Activated CD4-positive, alpha-beta T cell treated with anti-CD3 and anti-CD28 coated beads, Interleukin-2, amount 10 ng/mL, durations not matched to agents 7 days and 5 days (primary cell): ENCODE results near the gene CRACR2A. TPM values are rescaled to one million over a fixed set of nuclear protein-coding genes. Genes with fewer than 3 reads are reported as not detected.
A peak's percentile ranks its signal among the peaks of the same experiment; 100 is the strongest.

Experiments
- CTCF ChIA-PET: fragments of 350-600 bp; sonication (Branson Sonifier 250); formaldehyde crosslinking; loops from one replicate; lab custom pipeline; 2021; ENCODE audit warnings: antibody characterized with exemption; lab: Charles Lee
- POLR2A ChIA-PET: fragments of 350-600 bp; sonication (Branson Sonifier 250); formaldehyde crosslinking; loops from one replicate; lab custom pipeline; 2021; ENCODE audit warnings: antibody characterized with exemption; lab: Charles Lee
- DNase-seq: peaks from one replicate; pipeline ENCODE4 v3.0.0-alpha.2; 2020
- H3K27ac Mint-ChIP-seq: one replicate; pipeline ENCODE4 v1.8.0; 2021; ENCODE audit warnings: mild to moderate bottlenecking, moderate library complexity, mixed read lengths
- H3K27me3 Mint-ChIP-seq: one replicate; pipeline ENCODE4 v1.8.0; 2021; ENCODE audit warnings: mixed read lengths
- H3K36me3 Mint-ChIP-seq: one replicate; pipeline ENCODE4 v1.8.0; 2021; ENCODE audit warnings: low read depth, mixed read lengths
- H3K4me1 Mint-ChIP-seq: one replicate; pipeline ENCODE4 v1.8.0; 2021; ENCODE audit warnings: mixed read lengths
- H3K4me3 Mint-ChIP-seq: one replicate; pipeline ENCODE4 v1.8.0; 2021; ENCODE audit warnings: mild to moderate bottlenecking, moderate library complexity, mixed read lengths
- H3K9me3 Mint-ChIP-seq: one replicate; pipeline ENCODE4 v1.8.0; 2021; ENCODE audit warnings: mixed read lengths
- total RNA-seq, 2 experiments: library from RNA; stranded (reverse); gene quantifications; one replicate each; pipeline ENCODE4 v1.2.3, GENCODE V29; 2021

Gene CRACR2A
- total RNA-seq, 2 experiments from 2014 or later: 33.3 to 39.5 TPM

- POLR2A ChIA-PET: no interaction called here
- Mint-ChIP-seq H3K4me3 (no peak overlapping the region), H3K27me3 (no peaks in the 10 kb centered on the region), H3K9me3 (no peaks in the 10 kb centered on the region), H3K4me1 (peaks cover 17% of the 10 kb centered on the region), H3K36me3 (peaks cover 31% of the 10 kb centered on the region), H3K27ac (no peak overlapping the region)
- DNase-seq: no peak
- CTCF ChIA-PET: no interaction called here
These were observed 123.7 kb downstream of the CRACR2A start for GRCh38 chr12:3629057-3629830.

GRCh38 chr12:3628629-3629028 is 124.3 kb downstream of the CRACR2A start:
- Mint-ChIP-seq H3K4me1 (peaks cover 16% of the 10 kb centered on the region), H3K4me3 (no peak overlapping the region), H3K36me3 (peaks cover 30% of the 10 kb centered on the region), H3K27me3 (no peaks in the 10 kb centered on the region), H3K9me3 (no peaks in the 10 kb centered on the region), H3K27ac (no peak overlapping the region)
- ChIA-PET CTCF (no interaction called here), POLR2A (no interaction called here)
- DNase-seq: no peak

DNA sequence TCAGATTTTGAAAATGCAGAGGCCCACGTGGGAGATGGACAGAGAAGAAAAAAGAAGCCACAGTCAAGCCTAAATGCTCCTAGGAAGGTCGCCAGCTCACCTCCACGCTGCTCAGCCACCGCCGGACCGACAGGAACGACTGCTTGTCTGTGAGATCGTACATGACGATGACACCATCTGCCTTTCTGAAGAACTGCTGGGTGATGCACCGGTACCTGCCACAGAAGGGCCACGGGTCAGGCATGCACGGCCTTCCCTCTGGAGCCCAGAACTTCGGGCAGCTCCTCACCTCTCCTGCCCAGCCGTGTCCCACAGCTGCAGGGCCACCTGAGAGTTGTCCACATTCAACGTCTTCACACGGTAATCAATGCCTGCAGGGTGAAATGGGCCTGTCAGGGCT is 125.6 kb downstream of the CRACR2A start:
- no peak overlapping the region for H3K27ac Mint-ChIP-seq
- ChIA-PET POLR2A (no interaction called here), CTCF (no interaction called here)
- H3K27me3 Mint-ChIP-seq: no peaks in the 10 kb centered on the region
- H3K9me3 Mint-ChIP-seq: no peaks in the 10 kb centered on the region
- no peak for DNase-seq
- no peak overlapping the region for H3K4me3 Mint-ChIP-seq
- H3K36me3 Mint-ChIP-seq: peaks cover 29% of the 10 kb centered on the region
- H3K4me1 Mint-ChIP-seq: peaks cover 14% of the 10 kb centered on the region

- DNase-seq: no peak
- Mint-ChIP-seq H3K27ac (no peak overlapping the region), H3K4me1 (peaks cover 7% of the 10 kb centered on the region), H3K36me3 (peaks cover 34% of the 10 kb centered on the region), H3K9me3 (no peaks in the 10 kb centered on the region), H3K4me3 (no peak overlapping the region), H3K27me3 (no peaks in the 10 kb centered on the region)
- ChIA-PET POLR2A (no interaction called here), CTCF (no interaction called here)
These were observed 128.6 kb downstream of the CRACR2A start for GRCh38 chr12:3624273-3624672.

GRCh38 chr12:3622822-3623690 is 129.9 kb downstream of the CRACR2A start:
- peaks cover 32% of the 10 kb centered on the region for H3K36me3 Mint-ChIP-seq
- H3K27ac Mint-ChIP-seq: peak overlapping the region; percentile 61
- no peak for DNase-seq
- no peaks in the 10 kb centered on the region for H3K27me3 Mint-ChIP-seq
- ChIA-PET CTCF (interaction anchor here (0.8 to 1.7 kb wide), 4 partner anchors 9 to 18 kb away, joined by 3 to 10 read pairs (median 4); no protein-coding TSS in a partner anchor), POLR2A (no interaction called here)
- H3K4me3 Mint-ChIP-seq: no peak overlapping the region
- no peaks in the 10 kb centered on the region for H3K9me3 Mint-ChIP-seq
- H3K4me1 Mint-ChIP-seq: peaks cover 7% of the 10 kb centered on the region

- Mint-ChIP-seq H3K4me1 (peaks cover 7% of the 10 kb centered on the region), H3K4me3 (no peak overlapping the region), H3K9me3 (no peaks in the 10 kb centered on the region), H3K36me3 (peaks cover 28% of the 10 kb centered on the region), H3K27me3 (no peaks in the 10 kb centered on the region), H3K27ac (no peak overlapping the region)
- no peak for DNase-seq
- CTCF ChIA-PET: interaction anchor here (0.6 to 1.7 kb wide), 5 partner anchors 10 to 19 kb away, joined by 3 to 10 read pairs (median 4); no protein-coding TSS in a partner anchor
- POLR2A ChIA-PET: no interaction called here
These were observed 130.7 kb downstream of the CRACR2A start for GRCh38 chr12:3622021-3622821.

- H3K4me1 Mint-ChIP-seq: peaks cover 7% of the 10 kb centered on the region
- CTCF ChIA-PET: interaction anchor here (1.4 kb wide), 1 partner anchor 10 kb away, joined by 4 read pairs; no protein-coding TSS in a partner anchor
- no peak overlapping the region for H3K27ac Mint-ChIP-seq
- no peak overlapping the region for H3K4me3 Mint-ChIP-seq
- H3K27me3 Mint-ChIP-seq: no peaks in the 10 kb centered on the region
- POLR2A ChIA-PET: no interaction called here
- H3K9me3 Mint-ChIP-seq: no peaks in the 10 kb centered on the region
- DNase-seq: no peak
- H3K36me3 Mint-ChIP-seq: peaks cover 15% of the 10 kb centered on the region
These were observed 132.1 kb downstream of the CRACR2A start for GRCh38 chr12:3620856-3621255.

DNA sequence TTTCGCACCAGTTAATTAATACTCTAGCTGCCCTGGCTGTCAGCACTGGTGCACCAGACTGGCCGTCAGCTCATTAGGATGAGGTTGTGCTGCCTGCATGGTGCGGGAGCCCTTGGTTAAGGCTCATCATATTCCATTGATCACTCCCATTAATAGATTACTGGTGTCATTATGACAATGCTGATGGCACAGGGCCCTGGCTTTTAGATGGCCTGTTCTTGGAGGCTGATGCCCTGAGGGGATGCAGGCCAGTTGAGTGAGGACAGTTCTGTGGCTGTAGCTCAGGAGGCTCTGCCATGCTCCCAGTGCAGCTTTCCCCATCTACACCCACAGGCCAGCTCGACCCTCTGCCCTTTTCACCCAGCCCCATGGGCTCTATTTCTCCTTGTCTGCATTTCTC is 135.3 kb downstream of the CRACR2A start:
- ChIA-PET POLR2A (no interaction called here), CTCF (no interaction called here)
- H3K36me3 Mint-ChIP-seq: peaks cover 22% of the 10 kb centered on the region
- H3K4me1 Mint-ChIP-seq: peaks cover 3% of the 10 kb centered on the region
- H3K4me3 Mint-ChIP-seq: no peak overlapping the region
- H3K27me3 Mint-ChIP-seq: no peaks in the 10 kb centered on the region
- DNase-seq: no peak
- H3K27ac Mint-ChIP-seq: no peak overlapping the region
- H3K9me3 Mint-ChIP-seq: no peaks in the 10 kb centered on the region

GRCh38 chr12:3615862-3616261 is 137.0 kb downstream of the CRACR2A start:
- no peak overlapping the region for H3K27ac Mint-ChIP-seq

GRCh38 chr12:3614806-3615466 is 138.0 kb downstream of the CRACR2A start:
- POLR2A ChIA-PET: no interaction called here
- Mint-ChIP-seq H3K4me3 (no peak overlapping the region), H3K4me1 (no peaks in the 10 kb centered on the region), H3K36me3 (peaks cover 20% of the 10 kb centered on the region), H3K9me3 (peaks cover 2% of the 10 kb centered on the region), H3K27me3 (no peaks in the 10 kb centered on the region), H3K27ac (no peak overlapping the region)
- CTCF ChIA-PET: no interaction called here
- DNase-seq: no peak

More at GRCh38 chr12:3615862-3616261, 137.0 kb downstream of the CRACR2A start:
- Mint-ChIP-seq H3K9me3 (no peaks in the 10 kb centered on the region), H3K27me3 (no peaks in the 10 kb centered on the region), H3K36me3 (peaks cover 22% of the 10 kb centered on the region), H3K4me3 (no peak overlapping the region), H3K4me1 (no peaks in the 10 kb centered on the region)
- CTCF ChIA-PET: interaction anchor here (0.5 kb wide), 1 partner anchor 692 kb away, joined by 3 read pairs; no protein-coding TSS in a partner anchor
- POLR2A ChIA-PET: no interaction called here
- DNase-seq: no peak

DNA sequence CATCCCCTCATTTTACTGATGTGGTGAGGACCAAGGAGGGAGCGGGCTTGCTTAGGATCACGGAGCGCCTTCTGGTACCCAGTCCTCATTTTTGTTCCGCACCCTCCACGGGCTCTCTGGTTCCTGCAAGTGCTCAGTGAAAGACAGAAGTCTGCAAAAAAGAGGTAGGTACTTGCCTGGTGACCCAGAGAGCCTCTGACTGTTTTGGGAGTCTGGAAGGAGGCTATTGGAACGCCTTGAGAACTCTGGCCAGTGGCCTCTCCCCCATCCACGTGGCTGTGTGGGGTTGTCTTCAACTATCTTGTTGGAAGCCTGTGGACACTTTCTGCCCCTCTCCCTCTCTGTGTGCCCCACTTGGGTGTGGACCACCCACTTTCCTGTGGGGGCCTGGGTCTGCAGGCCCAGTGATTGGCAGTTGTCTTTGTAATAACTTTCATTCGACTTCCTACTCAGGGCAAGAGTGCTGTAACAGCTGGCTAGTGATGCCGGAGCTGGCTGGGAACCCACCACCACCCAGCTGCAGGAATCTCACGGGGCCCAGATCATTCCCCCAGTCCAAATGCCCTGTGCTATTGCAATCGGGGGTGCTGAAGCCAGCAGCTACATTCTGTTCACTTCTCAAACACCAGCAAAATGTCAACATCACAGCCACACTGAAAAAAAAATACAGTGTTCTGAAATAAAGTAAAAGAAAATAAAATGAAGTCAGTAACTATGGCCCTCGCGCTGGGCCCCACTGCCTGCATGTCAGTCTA is 139.1 kb downstream of the CRACR2A start:
- no peak overlapping the region for H3K27ac Mint-ChIP-seq

More for the DNA sequence above, 139.1 kb downstream of the CRACR2A start:
- H3K4me1 Mint-ChIP-seq: no peaks in the 10 kb centered on the region
- H3K36me3 Mint-ChIP-seq: peaks cover 29% of the 10 kb centered on the region
- no peak overlapping the region for H3K4me3 Mint-ChIP-seq
- CTCF ChIA-PET: interaction anchor here (1.0 to 1.6 kb wide), 2 partner anchors 10 to 313 kb away, joined by 4 read pairs; no protein-coding TSS in a partner anchor
- peaks cover 4% of the 10 kb centered on the region for H3K9me3 Mint-ChIP-seq
- POLR2A ChIA-PET: no interaction called here
- H3K27me3 Mint-ChIP-seq: no peaks in the 10 kb centered on the region
- DNase-seq: no peak
